Measurements from ENCODE around the gene FBN2.

Gene FBN2

DNA sequence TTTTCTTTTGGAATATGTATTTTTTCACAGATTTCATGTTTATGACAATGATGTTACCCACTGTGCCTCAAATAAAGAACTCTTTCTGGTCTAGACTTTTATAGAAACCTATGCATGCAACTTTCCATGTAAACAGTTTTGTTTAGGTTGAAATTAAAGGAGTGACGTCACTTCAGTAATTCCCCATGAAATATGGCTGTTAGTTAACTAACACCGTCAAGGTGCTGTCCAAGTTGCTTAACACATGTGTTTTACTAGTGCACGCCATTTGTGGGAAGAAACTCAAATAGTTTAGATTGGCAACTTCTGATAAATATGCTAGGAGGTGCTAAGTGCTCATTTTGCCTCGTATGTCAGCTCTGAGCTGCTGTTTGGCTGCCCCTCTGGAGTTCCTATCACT is 102.2 kb downstream of the FBN2 start:
- Mint-ChIP-seq H3K27me3 (no peaks in the 10 kb centered on the region), H3K27ac (no peak overlapping the region), H3K36me3 (no peaks in the 10 kb centered on the region), H3K4me3 (no peak overlapping the region), H3K9me3 (ENCODE audit: low read depth) (no peaks in the 10 kb centered on the region), H3K4me1 (ENCODE audit: low read depth) (no peaks in the 10 kb centered on the region)

DNA sequence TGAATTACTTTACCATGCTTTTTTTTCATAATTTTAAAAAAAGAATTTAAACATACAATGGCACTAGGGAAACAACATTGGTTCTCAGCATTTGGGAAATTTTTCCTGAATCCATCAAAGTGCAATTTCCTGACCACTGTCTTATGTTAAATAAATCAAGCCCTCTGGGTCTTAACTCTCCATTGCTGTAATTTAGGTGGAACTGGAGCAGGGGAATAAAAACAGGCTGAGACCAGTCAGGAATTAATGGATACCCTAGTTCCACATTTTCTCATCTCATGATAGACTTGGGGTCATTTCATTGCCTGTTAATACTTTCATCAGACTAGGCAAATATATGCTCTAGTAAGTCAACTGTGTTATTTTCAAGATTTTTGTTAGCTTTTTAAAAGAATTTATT is 103.1 kb downstream of the FBN2 start:
- Mint-ChIP-seq H3K36me3 (no peaks in the 10 kb centered on the region), H3K27me3 (no peaks in the 10 kb centered on the region), H3K4me1 (ENCODE audit: low read depth) (no peaks in the 10 kb centered on the region), H3K9me3 (ENCODE audit: low read depth) (no peaks in the 10 kb centered on the region), H3K27ac (no peak overlapping the region), H3K4me3 (no peak overlapping the region)

DNA sequence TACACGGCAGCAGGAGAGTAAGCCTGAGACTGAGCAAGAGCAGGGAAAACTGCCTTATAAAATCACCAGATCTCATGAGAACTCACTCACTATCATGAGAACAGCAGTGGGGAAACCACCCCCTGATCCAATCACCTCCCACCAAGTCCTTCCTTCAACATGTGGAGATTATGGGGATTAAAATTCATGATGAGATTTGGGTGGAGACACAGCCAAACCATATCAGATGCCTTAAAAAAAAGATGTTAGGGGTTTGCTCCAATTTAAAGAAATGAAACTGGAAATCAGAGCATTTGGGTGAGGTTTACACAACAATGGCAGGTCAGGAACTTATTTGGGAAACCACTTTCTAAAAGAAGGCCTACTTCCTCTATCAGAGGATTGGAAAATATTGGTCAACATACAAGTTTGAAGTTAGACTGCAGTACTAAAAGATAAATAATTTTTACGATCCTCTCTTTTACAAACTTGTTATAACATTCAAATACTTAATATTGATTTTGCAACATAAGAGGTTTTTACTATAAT is 105.1 kb downstream of the FBN2 start:
- Mint-ChIP-seq H3K4me1 (ENCODE audit: low read depth) (no peaks in the 10 kb centered on the region), H3K4me3 (no peak overlapping the region), H3K27me3 (no peaks in the 10 kb centered on the region), H3K36me3 (no peaks in the 10 kb centered on the region), H3K27ac (no peak overlapping the region), H3K9me3 (ENCODE audit: low read depth) (no peaks in the 10 kb centered on the region)

DNA sequence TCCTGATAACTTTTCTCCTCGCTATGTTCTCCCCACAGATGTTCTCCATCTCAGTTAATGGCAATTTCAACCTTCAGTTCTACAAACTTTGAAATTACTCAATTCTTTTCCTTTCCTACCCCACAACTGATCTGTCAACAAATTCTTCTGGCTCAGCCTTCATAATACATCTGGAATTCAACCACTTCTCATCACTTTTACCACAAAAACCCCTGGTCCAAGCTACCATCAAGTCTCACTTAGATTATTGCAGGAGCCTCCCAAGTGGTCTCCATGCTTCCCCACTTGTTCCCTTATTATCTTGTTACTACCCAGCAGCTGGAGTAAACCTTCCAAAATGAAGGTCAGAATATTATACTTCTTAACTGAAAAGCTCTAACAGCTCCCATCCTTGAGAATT is 110.1 kb downstream of the FBN2 start:
- H3K4me1 Mint-ChIP-seq (ENCODE audit: low read depth) = no peaks in the 10 kb centered on the region
- H3K36me3 Mint-ChIP-seq = no peaks in the 10 kb centered on the region

DNA sequence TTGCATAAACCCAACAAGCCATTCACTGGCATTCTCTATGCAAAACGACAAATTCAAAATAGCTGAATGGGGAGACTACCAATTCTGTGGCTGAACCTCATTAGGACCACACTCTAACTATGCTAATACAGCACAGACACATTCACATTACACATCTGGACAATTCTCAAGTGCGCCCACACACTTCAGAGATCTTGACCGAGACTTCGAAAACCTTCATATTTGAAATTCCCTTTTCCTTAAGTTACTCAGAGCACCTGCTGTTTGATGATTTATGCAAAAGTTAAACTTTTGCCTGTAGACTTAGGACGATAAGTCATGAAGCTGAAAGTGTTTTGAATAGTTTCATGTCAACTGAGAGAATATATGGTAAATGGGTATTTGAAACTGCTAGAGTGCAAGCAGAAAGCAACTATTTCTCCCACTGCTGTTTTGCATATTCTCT is 111.9 kb downstream of the FBN2 start:
- Mint-ChIP-seq H3K4me1 (ENCODE audit: low read depth) (no peaks in the 10 kb centered on the region), H3K9me3 (ENCODE audit: low read depth) (no peaks in the 10 kb centered on the region), H3K36me3 (no peaks in the 10 kb centered on the region), H3K27me3 (no peaks in the 10 kb centered on the region), H3K4me3 (no peak overlapping the region), H3K27ac (no peak overlapping the region)

More for the DNA sequence above, 110.1 kb downstream of the FBN2 start:
- H3K27ac Mint-ChIP-seq = no peak overlapping the region
- H3K27me3 Mint-ChIP-seq = no peaks in the 10 kb centered on the region
- H3K4me3 Mint-ChIP-seq = no peak overlapping the region
- no peaks in the 10 kb centered on the region for H3K9me3 Mint-ChIP-seq (ENCODE audit: low read depth)

DNA sequence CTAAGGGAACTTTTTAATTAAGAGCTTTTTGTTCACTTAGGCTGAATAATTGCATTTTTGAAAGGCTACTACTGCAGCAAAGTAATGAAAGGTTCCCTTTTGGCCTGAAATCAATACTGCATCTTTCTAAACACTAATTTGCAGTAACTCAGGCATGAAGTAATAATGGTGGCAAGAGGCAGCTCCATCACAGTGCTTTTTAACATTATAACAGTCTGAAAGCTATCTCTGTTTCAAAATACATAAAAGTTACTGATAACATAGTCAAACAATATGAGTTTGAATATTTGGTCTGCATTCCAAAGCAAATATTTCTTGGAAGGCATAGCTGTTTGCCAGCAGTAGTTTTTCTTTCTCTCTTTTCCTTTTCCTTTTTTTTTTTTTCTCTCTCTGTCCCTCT is 113.4 kb downstream of the FBN2 start:
- Mint-ChIP-seq H3K36me3 (no peaks in the 10 kb centered on the region), H3K4me3 (no peak overlapping the region), H3K27me3 (no peaks in the 10 kb centered on the region), H3K9me3 (ENCODE audit: low read depth) (no peaks in the 10 kb centered on the region), H3K4me1 (ENCODE audit: low read depth) (no peaks in the 10 kb centered on the region), H3K27ac (no peak overlapping the region)

DNA sequence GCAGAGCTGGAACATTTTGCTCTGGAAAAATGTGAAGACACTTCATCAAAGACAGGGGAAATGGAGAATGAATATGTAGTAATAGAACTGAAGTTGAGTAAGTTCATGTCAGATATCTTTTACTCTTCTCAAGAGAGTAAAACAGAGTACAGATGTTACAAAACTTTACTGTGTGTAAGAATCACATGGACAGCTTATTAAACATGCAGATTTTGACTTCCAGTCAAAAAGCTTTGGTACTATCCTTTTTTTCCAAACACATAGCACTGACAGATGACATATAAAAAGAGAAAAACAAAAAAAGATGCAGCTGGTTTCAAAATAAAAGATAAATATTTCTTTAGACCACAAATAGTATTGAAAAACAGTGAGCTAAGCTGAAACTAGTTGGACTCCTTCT is 115.4 kb downstream of the FBN2 start:
- Mint-ChIP-seq H3K36me3 (no peaks in the 10 kb centered on the region), H3K27me3 (no peaks in the 10 kb centered on the region), H3K4me3 (no peak overlapping the region), H3K4me1 (ENCODE audit: low read depth) (no peaks in the 10 kb centered on the region), H3K9me3 (ENCODE audit: low read depth) (no peaks in the 10 kb centered on the region), H3K27ac (no peak overlapping the region)

DNA sequence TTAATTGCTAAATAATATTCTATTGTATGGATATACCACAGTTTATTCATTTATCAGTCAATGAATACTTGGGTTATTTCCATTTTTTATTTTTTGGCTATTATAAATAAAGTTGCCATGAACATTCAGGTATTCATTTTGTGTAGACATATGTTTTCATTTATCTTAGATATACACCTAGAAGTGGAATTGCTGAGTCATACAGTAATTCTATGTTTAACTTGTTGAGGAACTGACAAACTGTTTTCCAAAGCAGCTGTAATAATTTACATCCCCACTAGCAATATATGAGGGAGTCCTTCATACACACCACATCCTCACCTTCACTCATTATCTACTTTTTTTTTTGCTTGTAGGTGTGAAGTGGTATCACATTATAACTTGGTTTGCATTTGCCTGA is 123.6 kb downstream of the FBN2 start:
- H3K4me1 Mint-ChIP-seq (ENCODE audit: low read depth) = no peaks in the 10 kb centered on the region
- H3K4me3 Mint-ChIP-seq = no peak overlapping the region
- no peaks in the 10 kb centered on the region for H3K36me3 Mint-ChIP-seq
- no peaks in the 10 kb centered on the region for H3K9me3 Mint-ChIP-seq (ENCODE audit: low read depth)
- H3K27me3 Mint-ChIP-seq = no peaks in the 10 kb centered on the region
- H3K27ac Mint-ChIP-seq = no peak overlapping the region

DNA sequence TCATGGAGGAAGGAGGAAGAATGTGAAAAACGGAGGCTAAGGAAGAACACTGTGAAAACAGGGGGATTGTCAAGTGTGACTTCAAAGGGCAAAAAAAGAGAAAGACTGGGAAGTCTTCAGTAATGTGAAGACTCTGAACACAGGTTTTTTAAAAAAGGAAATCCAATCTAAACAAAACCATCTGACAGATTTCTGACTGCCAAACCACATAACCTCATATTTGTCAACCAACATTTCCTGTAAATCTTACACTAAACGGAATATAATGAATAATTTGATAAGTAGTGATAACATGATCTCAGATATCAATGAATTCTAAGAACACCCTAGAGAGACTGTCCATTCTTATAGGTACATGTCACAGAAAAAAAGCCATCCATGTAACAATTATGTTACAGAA is 124.7 kb downstream of the FBN2 start:
- Mint-ChIP-seq H3K9me3 (ENCODE audit: low read depth) (no peaks in the 10 kb centered on the region), H3K36me3 (no peaks in the 10 kb centered on the region)

DNA sequence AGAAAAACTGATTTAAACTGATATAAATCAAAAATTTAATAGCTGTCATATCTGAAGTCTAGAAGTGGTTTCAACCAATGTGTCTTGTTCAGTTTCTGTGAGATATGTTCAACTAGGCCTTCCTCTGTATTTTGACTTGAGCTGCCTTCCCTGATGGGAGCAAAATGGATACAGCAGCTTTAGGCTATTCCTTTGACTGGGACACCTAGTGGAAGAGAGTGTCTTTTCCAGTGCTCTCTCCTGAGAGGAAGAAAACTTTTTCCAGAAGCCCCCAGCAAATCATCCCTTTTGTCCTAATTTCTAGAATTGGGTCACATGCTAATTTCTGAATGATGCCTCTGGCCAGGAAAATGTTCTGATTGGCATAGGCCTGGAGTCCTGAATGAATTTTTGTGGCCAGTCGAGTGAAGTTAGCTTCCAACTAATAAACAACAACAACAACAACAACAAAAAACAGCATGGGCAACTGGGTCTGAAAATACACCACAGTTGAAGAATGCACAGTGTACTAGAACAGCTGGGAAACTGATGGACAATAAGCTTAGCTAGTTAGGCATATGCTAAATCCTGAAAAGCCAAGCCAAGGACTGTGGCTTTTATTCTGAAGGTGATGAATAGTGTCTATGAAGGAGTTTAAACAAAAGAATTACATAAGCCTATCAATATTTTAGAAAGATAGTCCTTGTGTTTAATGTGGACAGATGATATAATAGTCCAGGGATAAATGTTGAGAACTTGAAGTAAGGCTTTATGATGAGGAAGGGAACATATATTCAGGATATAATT is 125.7 kb downstream of the FBN2 start:
- no peak overlapping the region for H3K4me3 Mint-ChIP-seq
- no peaks in the 10 kb centered on the region for H3K27me3 Mint-ChIP-seq
- no peaks in the 10 kb centered on the region for H3K36me3 Mint-ChIP-seq
- H3K9me3 Mint-ChIP-seq (ENCODE audit: low read depth) = no peaks in the 10 kb centered on the region
- no peak overlapping the region for H3K27ac Mint-ChIP-seq
- H3K4me1 Mint-ChIP-seq (ENCODE audit: low read depth) = no peaks in the 10 kb centered on the region

More for the DNA sequence above, 124.7 kb downstream of the FBN2 start:
- H3K4me1 Mint-ChIP-seq (ENCODE audit: low read depth) = no peaks in the 10 kb centered on the region
- H3K27ac Mint-ChIP-seq = no peak overlapping the region
- no peaks in the 10 kb centered on the region for H3K27me3 Mint-ChIP-seq
- H3K4me3 Mint-ChIP-seq = no peak overlapping the region

DNA sequence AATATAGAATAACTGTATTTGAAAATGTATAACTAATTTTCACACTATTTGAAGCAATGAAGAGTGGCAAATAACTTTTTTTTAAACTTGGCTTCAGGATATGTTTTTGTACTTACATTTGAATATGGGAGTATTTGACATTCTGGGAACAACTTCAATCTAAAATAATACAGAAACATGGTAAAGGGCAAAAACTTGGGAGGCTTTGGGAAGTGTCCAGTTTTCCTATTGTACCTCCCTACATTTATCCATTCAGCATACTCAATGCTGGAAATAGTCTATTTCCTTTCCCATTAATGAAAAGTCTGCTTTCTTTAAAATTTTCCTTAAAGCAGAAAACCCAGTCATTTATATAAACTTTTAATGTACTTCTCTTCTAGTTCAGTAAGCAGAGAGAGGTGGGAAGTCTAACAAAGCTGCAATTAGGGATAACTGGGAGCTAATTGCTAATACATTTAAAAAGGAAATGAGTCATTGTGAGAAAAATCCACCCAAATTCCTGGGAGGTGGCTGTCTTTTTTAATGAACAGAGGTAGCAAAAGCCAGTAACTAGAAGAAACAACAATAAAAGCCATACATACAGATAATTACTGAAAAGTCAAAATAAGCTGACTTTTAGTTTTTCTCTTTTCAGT is 128.8 kb downstream of the FBN2 start:
- Mint-ChIP-seq H3K36me3 (no peaks in the 10 kb centered on the region), H3K4me1 (ENCODE audit: low read depth) (no peaks in the 10 kb centered on the region), H3K4me3 (no peak overlapping the region), H3K27ac (no peak overlapping the region), H3K27me3 (no peaks in the 10 kb centered on the region), H3K9me3 (ENCODE audit: low read depth) (no peaks in the 10 kb centered on the region)

DNA sequence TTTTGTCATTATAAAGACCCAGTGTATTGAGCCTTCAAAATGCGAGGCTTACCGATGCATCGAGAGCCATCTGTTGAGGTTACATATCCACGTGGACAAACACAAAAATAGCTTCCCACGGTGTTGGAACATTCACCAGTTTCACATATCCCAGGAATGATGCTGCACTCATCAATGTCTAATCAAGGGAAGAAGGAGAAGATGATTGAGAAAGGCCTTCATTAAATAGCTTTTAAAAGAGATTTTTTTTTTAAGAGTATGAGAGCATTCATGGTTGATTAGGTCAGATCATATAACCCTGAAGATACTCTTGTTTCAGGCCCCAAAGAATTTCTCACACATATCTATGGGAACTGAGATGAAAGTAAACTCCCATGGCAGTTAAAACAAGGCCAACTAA is 129.4 kb downstream of the FBN2 start:
- Mint-ChIP-seq H3K27me3 (no peaks in the 10 kb centered on the region), H3K36me3 (no peaks in the 10 kb centered on the region), H3K9me3 (ENCODE audit: low read depth) (no peaks in the 10 kb centered on the region), H3K4me3 (no peak overlapping the region), H3K4me1 (ENCODE audit: low read depth) (no peaks in the 10 kb centered on the region), H3K27ac (no peak overlapping the region)

DNA sequence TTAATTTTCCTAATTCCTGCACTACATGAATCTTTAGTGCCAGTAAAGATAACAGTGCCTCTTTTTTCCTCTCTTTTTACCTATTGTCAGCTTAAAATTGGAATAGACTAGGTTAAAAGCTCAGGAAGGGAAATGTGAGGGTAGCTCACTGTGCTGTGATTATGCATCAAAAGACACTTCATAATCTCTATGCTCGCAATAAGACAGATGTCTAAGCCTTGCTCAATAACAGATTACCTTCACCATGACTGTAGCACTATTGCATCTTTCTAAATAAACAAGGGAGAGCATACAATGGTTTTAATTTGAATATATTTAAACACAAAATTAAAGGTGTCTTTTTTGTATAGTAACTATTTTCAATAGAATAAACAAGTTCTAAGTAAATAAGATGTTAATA is 130.1 kb downstream of the FBN2 start:
- no peaks in the 10 kb centered on the region for H3K36me3 Mint-ChIP-seq
- no peaks in the 10 kb centered on the region for H3K4me1 Mint-ChIP-seq (ENCODE audit: low read depth)
- no peak overlapping the region for H3K4me3 Mint-ChIP-seq
- no peaks in the 10 kb centered on the region for H3K27me3 Mint-ChIP-seq
- no peak overlapping the region for H3K27ac Mint-ChIP-seq
- H3K9me3 Mint-ChIP-seq (ENCODE audit: low read depth) = no peaks in the 10 kb centered on the region

DNA sequence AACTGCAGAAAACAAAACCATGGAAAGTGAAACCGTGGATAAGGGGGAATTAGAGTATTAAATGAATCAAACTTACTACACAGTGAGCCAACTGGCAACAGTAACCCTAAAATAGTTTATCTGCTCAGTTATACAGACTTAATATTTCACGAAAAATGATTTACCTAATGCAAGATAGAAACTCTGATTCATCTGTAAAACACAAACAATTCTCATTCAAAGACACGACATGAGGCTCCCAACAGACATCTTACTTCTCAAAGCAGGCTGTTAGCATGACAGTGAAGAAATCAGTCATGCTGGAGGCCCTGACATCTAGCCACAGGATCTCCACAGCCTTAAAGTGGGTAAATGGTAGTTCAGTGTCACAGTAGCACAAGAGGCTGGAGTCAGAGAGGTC is 131.2 kb downstream of the FBN2 start:
- Mint-ChIP-seq H3K4me3 (no peak overlapping the region), H3K4me1 (ENCODE audit: low read depth) (no peaks in the 10 kb centered on the region), H3K36me3 (no peaks in the 10 kb centered on the region), H3K27ac (no peak overlapping the region), H3K27me3 (no peaks in the 10 kb centered on the region), H3K9me3 (ENCODE audit: low read depth) (no peaks in the 10 kb centered on the region)

DNA sequence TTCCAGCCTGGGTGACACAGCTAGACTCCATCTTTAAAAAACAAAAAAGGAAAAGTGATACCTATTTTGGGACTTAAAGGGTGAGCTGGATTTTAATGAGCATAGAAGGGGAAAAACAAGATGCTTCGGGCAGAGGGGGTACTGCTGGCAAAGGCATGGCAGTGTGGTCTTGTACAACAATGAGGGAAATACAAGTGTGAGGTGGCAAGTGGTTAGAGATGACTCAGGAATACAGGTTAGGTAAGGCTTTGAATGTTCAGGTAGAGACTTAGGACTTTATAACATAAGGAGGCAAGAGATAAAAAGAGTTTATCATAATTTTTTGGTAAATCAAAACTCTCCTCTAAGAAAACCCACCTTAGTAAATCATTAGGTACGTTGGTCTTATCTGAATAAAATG is 132.9 kb downstream of the FBN2 start:
- Mint-ChIP-seq H3K9me3 (ENCODE audit: low read depth) (no peaks in the 10 kb centered on the region), H3K36me3 (no peaks in the 10 kb centered on the region), H3K4me3 (no peak overlapping the region), H3K27ac (no peak overlapping the region), H3K27me3 (no peaks in the 10 kb centered on the region), H3K4me1 (ENCODE audit: low read depth) (no peaks in the 10 kb centered on the region)

DNA sequence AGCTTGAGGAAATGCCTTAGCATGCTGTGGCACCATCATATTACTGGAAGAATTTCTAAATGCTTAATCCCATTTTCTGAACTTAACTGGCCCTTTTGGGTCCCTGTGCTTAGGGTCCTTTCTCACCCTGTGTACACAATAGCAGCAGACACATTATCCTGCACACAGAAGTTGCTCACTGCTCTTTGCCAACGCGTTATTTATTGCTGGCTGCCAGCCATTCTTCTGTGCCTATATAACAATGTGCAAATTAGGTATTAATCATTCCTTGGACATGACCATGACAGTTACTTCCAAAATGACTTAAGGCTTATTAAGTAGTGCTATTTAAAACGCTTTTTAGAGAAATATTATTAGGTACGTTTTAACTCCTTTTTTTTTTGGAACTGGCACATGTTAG is 134.7 kb downstream of the FBN2 start:
- Mint-ChIP-seq H3K9me3 (ENCODE audit: low read depth) (no peaks in the 10 kb centered on the region), H3K27me3 (no peaks in the 10 kb centered on the region), H3K27ac (no peak overlapping the region), H3K4me1 (ENCODE audit: low read depth) (no peaks in the 10 kb centered on the region), H3K36me3 (no peaks in the 10 kb centered on the region), H3K4me3 (no peak overlapping the region)

Measured in activated naive CD8-positive, alpha-beta T cell (primary cell).